Glutamatergic neuron (in vitro differentiated cells): ENCODE measurements around the gene EMID1. TPM values are rescaled to one million over a fixed set of nuclear protein-coding genes. Genes with fewer than 3 reads are reported as not detected.

Experiments used
- DNase-seq: peaks from one replicate; pipeline ENCODE4 v3.0.0; 2022
- H3K27ac Mint-ChIP-seq: one replicate; pipeline ENCODE4 v1.8.0; 2020; ENCODE audit warnings: mild to moderate bottlenecking, mixed read lengths, inconsistent platforms; ENCODE audit not compliant: unreplicated experiment
- H3K27me3 Mint-ChIP-seq: one replicate; pipeline ENCODE4 v1.8.0; 2020; ENCODE audit warnings: mild to moderate bottlenecking, moderate library complexity, mixed read lengths, inconsistent platforms; ENCODE audit not compliant: unreplicated experiment
- H3K36me3 Mint-ChIP-seq: one replicate; pipeline ENCODE4 v1.8.0; 2020; ENCODE audit warnings: mild to moderate bottlenecking, mixed read lengths, inconsistent platforms; ENCODE audit not compliant: unreplicated experiment
- H3K4me1 Mint-ChIP-seq: one replicate; pipeline ENCODE4 v1.8.0; 2020; ENCODE audit warnings: mild to moderate bottlenecking, low read depth, mixed read lengths, inconsistent platforms; ENCODE audit not compliant: unreplicated experiment
- H3K4me3 Mint-ChIP-seq: one replicate; pipeline ENCODE4 v1.8.0; 2020; ENCODE audit warnings: mild to moderate bottlenecking, mixed read lengths, inconsistent platforms; ENCODE audit not compliant: unreplicated experiment
- H3K9me3 Mint-ChIP-seq: one replicate; pipeline ENCODE4 v1.8.0; 2020; ENCODE audit warnings: mild to moderate bottlenecking, moderate library complexity, mixed read lengths, inconsistent platforms; ENCODE audit not compliant: unreplicated experiment
- CTCF ChIP-seq: fragments of 200-600 bp; sonication (generic); IDR thresholded peaks from one replicate; pipeline ENCODE4 v1.5.0; 2021; ENCODE audit not compliant: partially characterized antibody, unreplicated experiment
- total RNA-seq: library from RNA; stranded (reverse); fragmentation: NEBNext Ultra II Directional; extraction: Animal tissue kit (Norgen Biotek cat#: 25700); gene quantifications from one replicate; pipeline ENCODE4 v1.2.1, GENCODE V29; 2021; ENCODE audit not compliant: unreplicated experiment

The EMID1 gene
- total RNA-seq, 1 donor from 2014 or later = 0.76 TPM

- Mint-ChIP-seq H3K27me3 (peaks cover 6% of the 10 kb centered on the region), H3K36me3 (peaks cover 4% of the 10 kb centered on the region), H3K9me3 (peaks cover 12% of the 10 kb centered on the region), H3K4me1 (peaks cover 8% of the 10 kb centered on the region), H3K4me3 (no peak overlapping the region), H3K27ac (no peak overlapping the region)
- no peak for DNase-seq
- no peak for TF ChIP-seq CTCF
Measured at GRCh38 chr22:29263791-29264276, 58.1 kb downstream of the EMID1 start.

DNA sequence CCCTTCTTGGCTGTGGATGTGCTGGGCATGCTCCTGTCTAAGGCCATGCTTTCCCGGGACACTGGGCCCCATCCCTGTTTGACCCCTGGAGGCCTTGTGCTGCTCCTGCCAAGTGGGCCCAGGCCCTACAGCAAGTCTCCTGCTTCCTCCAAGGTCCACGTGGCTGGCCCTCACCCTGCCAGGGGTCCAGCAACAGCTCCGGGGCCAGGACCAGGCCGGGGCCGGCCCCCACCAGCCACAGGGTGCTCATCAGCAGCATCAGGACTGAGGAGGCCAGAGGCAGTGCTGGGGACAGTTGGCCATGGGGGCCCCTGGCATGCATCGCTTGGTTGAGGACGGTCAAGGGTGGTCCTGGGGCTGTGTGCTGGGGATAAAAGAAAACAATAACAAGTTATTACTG is 59.6 kb downstream of the EMID1 start:
- no peak overlapping the region for H3K4me3 Mint-ChIP-seq
- H3K27ac Mint-ChIP-seq = no peak overlapping the region
- no peak for TF ChIP-seq CTCF
- DNase-seq = no peak
- peaks cover 15% of the 10 kb centered on the region for H3K4me1 Mint-ChIP-seq
- H3K9me3 Mint-ChIP-seq = peaks cover 12% of the 10 kb centered on the region
- H3K27me3 Mint-ChIP-seq = peaks cover 9% of the 10 kb centered on the region
- peaks cover 9% of the 10 kb centered on the region for H3K36me3 Mint-ChIP-seq

DNA sequence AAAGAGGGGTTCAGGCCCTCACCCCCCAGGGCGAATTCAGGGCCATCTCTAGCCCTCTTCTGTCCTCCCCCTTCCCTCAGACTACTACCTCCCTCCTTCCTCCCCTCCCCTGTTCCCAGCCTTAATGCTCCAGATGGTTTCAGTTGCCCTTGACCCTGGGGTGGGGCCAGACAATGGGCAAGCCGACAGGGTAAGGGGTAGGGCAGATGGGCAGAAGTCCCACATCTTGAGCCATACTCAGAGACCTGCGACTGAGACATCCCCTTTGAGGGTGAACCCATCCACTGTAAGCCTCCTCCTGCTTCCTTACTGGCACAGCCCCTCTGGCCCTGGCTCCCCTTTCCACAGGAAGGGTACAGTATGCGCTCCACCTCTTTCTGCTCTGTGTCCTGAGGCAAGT is 60.2 kb downstream of the EMID1 start:
- H3K27ac Mint-ChIP-seq = peak overlapping the region; percentile 71
- peaks cover 9% of the 10 kb centered on the region for H3K27me3 Mint-ChIP-seq
- DNase-seq = no peak
- peak overlapping the region; percentile 92 for H3K4me3 Mint-ChIP-seq
- peaks cover 21% of the 10 kb centered on the region for H3K4me1 Mint-ChIP-seq
- peaks cover 9% of the 10 kb centered on the region for H3K36me3 Mint-ChIP-seq
- H3K9me3 Mint-ChIP-seq = peaks cover 12% of the 10 kb centered on the region
- no peak for TF ChIP-seq CTCF

DNA sequence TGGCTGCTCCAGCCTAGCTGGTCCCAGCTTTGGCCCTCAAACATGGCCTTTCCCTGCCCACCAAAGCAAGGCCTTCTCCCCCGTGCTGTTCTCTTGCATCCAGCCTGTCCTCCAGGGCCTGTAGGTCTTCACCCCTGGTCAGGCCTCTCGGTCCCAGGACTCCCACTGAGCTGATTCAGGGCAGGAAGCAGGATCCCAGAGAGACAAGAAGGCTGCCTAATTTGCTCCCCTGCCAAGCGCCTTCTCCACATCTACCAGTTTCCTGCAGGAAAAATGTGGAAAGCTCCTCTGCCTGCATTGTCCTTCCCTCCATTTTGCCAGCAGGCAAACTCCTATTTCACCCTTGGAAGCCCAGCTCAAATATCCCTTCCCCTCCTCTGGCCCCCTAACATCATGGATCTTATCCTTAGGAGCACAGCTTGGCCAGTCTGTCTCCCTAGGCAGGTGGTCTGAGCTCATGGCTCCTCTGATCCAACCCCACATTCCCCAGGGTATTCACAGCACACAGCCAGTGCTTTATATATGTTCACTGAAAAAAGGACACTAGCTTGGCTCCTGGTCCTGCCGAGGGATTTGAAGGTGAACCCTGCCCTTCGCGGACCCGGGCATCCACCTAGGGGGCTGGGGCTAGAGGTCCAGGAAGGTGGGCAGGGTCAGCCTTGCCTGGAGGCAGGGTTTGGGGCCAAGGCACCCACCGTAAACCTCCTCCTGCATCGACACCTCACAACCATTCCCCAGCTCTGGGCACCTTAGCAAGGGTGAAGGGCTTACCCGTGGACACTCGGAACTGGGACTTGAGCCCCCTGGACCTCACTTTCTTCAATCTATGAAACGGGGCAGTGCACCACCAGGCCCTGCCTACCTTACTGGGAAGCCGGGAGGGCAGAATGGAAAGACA is 61.1 kb downstream of the EMID1 start:
- Mint-ChIP-seq H3K27me3 (peaks cover 9% of the 10 kb centered on the region), H3K9me3 (peaks cover 12% of the 10 kb centered on the region), H3K4me3 (peak overlapping the region; percentile 92), H3K27ac (peak overlapping the region; percentile 71), H3K4me1 (peaks cover 27% of the 10 kb centered on the region), H3K36me3 (peaks cover 9% of the 10 kb centered on the region)
- peak; percentile 50 for DNase-seq
- no peak for TF ChIP-seq CTCF

- H3K4me3 Mint-ChIP-seq = peak overlapping the region; percentile 92
- peaks cover 13% of the 10 kb centered on the region for H3K9me3 Mint-ChIP-seq
- peaks cover 9% of the 10 kb centered on the region for H3K36me3 Mint-ChIP-seq
- peaks cover 32% of the 10 kb centered on the region for H3K4me1 Mint-ChIP-seq
- no peak for DNase-seq
- H3K27ac Mint-ChIP-seq = peak overlapping the region; percentile 99
- peaks cover 9% of the 10 kb centered on the region for H3K27me3 Mint-ChIP-seq
- TF ChIP-seq CTCF = no peak
Measured at GRCh38 chr22:29267462-29267857, 61.8 kb downstream of the EMID1 start.
